GM23248 (cell line): Measurements from ENCODE around the gene SERPINB1.
"Not testable (repeated sequence)": the region's sequence is repeated elsewhere in the genome, so short reads cannot be mapped to it uniquely, and the experiment has no call there.

Experiments used
- EZH2 ChIP-seq: fragments of 200-600 bp; sonication (generic); IDR thresholded peaks from 2 replicates; pipeline ENCODE4 v1.6.1; 2018; ENCODE audit warnings: antibody characterized with exemption, mild to moderate bottlenecking; ENCODE audit not compliant: insufficient read depth, poor library complexity, severe bottlenecking
- EZH2phosphoT487 ChIP-seq: fragments of 200-600 bp; sonication (generic); IDR thresholded peaks from 2 replicates; pipeline ENCODE4 v1.6.1; 2018; ENCODE audit warnings: antibody characterized with exemption, moderate library complexity, mild to moderate bottlenecking, low read depth; ENCODE audit not compliant: insufficient read depth

DNA sequence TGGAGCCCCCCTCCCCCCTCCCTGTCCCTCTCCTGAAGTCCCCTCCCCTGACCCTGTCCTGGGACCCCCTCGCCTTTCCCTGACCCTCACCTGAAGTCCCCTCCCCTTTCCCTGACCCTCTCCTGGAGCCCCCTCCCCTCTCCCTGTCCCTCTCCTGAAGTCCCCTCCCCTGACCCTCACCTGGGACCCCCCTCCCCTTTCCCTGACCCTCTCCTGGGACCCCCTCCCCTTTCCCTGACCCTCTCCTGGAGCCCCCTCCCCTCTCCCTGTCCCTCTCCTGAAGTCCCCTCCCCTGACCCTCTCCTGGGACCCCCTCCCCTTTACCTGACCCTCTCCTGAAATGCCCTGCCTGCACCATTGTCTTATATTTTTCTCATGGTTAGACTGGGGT lies 11.7 kb upstream of the SERPINB1 start:
- not testable (repeated sequence) for TF ChIP-seq EZH2, EZH2phosphoT487
